Tibial artery (tissue), 4 donors: ENCODE results near the gene LY6G5C.
A peak's percentile ranks its signal among the peaks of the same experiment; 100 is the strongest.

Experiments
- DNase-seq, 2 donors: peaks; one replicate each; pipeline ENCODE4 v3.0.0-alpha.2; 2019
- H3K27ac ChIP-seq, 2 donors: fragments of 200-600 bp; sonication (generic) in 1 of 2; 1 replicate in 1 of 2; 2 replicates in 1 of 2; pipeline ENCODE4 v1.5.1; 2018 to 2019; ENCODE audit warnings: mild to moderate bottlenecking in 1 of 2
- H3K27me3 ChIP-seq, 2 donors: fragments of 200-600 bp; sonication (generic) in 1 of 2; one replicate each; pipeline versions ENCODE4 v1.5.1 to v1.6.0; 2016 to 2019
- H3K36me3 ChIP-seq, 3 donors: fragments of 200-600 bp; sonication (generic) in 2 of 3; one replicate each; pipeline ENCODE4 v1.5.1; 2016 to 2019; ENCODE audit warnings: mild to moderate bottlenecking in 2 of 3
- H3K4me1 ChIP-seq, 4 donors: fragments of 200-600 bp; sonication (generic) in 2 of 4; 1 replicate in 3 of 4; 2 replicates in 1 of 4; pipeline ENCODE4 v1.5.1; 2016 to 2019
- H3K4me3 ChIP-seq, 2 donors: fragments of 200-600 bp; sonication (generic) in 1 of 2; 1 replicate in 1 of 2; 2 replicates in 1 of 2; pipeline ENCODE4 v1.5.1; 2018 to 2019; ENCODE audit warnings: mild to moderate bottlenecking in 2 of 2
- H3K9me3 ChIP-seq, 3 donors: fragments of 200-600 bp; sonication (generic) in 1 of 3; one replicate each; pipeline ENCODE4 v1.5.1; 2016 to 2019
- intact Hi-C: fragments of 100-400 bp; cut with DNase I; formaldehyde crosslinking; loops from one replicate; pipeline ENCODE4 v1.15.0; 2023; ENCODE audit warnings: low total_unique reads
- TF ChIP-seq, protein P1 (sequence below), 2 experiments: fragments of 200-600 bp in 1 of 2; fragments of 450-650 bp in 1 of 2; IDR thresholded peaks; one replicate each; pipeline ENCODE4 v1.5.1; 2017 to 2019; ENCODE audit warnings: antibody characterized with exemption in 2 of 2, mild to moderate bottlenecking in 1 of 2, moderate library complexity in 1 of 2

The LY6G5C gene

DNA sequence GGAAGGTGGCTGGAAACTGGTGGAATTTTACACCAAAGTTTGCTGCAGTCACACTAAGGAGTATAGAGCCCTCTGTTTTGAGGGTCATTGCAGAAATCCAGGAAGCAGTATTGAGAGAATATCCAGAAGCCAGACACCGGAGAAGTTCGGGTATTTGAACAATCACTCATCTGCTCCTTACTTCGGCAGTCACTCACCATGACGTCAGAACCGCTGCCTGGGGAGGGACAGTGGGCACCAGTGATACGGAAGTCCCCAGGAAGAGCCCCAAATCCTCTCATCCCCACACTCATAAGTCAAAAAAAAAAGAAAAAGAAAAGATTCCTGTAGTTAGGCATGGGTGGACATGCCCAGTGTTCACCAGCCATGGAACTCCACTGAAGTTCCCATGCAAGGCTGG is 4.0 kb downstream of the LY6G5C start:
- intact Hi-C loops, result loop anchor here (5.0 kb wide), 1 partner anchor 155 kb away; no protein-coding TSS in a partner anchor

GRCh38 chr6:31676322-31676903 is 4.5 kb downstream of the LY6G5C start:
- TF ChIP-seq, protein P1, sequence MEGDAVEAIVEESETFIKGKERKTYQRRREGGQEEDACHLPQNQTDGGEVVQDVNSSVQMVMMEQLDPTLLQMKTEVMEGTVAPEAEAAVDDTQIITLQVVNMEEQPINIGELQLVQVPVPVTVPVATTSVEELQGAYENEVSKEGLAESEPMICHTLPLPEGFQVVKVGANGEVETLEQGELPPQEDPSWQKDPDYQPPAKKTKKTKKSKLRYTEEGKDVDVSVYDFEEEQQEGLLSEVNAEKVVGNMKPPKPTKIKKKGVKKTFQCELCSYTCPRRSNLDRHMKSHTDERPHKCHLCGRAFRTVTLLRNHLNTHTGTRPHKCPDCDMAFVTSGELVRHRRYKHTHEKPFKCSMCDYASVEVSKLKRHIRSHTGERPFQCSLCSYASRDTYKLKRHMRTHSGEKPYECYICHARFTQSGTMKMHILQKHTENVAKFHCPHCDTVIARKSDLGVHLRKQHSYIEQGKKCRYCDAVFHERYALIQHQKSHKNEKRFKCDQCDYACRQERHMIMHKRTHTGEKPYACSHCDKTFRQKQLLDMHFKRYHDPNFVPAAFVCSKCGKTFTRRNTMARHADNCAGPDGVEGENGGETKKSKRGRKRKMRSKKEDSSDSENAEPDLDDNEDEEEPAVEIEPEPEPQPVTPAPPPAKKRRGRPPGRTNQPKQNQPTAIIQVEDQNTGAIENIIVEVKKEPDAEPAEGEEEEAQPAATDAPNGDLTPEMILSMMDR (IDR thresholded peaks at IDR 0.05), result no peak
- Histone ChIP-seq H3K4me1 (peaks cover 0 to 13% (median 10%) of the 10 kb centered on the region in 4 donors), H3K36me3 (peaks cover 15 to 44% (median 21%) of the 10 kb centered on the region in 3 donors), H3K4me3 (no peak overlapping the region), H3K27ac (no peak overlapping the region), H3K9me3 (no peaks in the 10 kb centered on the region), H3K27me3 (no peaks in the 10 kb centered on the region)
- DNase-seq, result no peak
- intact Hi-C loops, result loop anchor here (5.0 kb wide), 1 partner anchor 156 kb away; no protein-coding TSS in a partner anchor

More for the DNA sequence above, 4.0 kb downstream of the LY6G5C start:
- TF ChIP-seq, protein P1 (IDR thresholded peaks at IDR 0.05), result no peak
- Histone ChIP-seq H3K4me3 (no peak overlapping the region), H3K9me3 (no peaks in the 10 kb centered on the region), H3K27ac (no peak overlapping the region), H3K4me1 (peaks cover 0 to 16% (median 12%) of the 10 kb centered on the region in 4 donors), H3K36me3 (peaks cover 10 to 39% (median 16%) of the 10 kb centered on the region in 3 donors), H3K27me3 (no peaks in the 10 kb centered on the region)
- no peak for DNase-seq

DNA sequence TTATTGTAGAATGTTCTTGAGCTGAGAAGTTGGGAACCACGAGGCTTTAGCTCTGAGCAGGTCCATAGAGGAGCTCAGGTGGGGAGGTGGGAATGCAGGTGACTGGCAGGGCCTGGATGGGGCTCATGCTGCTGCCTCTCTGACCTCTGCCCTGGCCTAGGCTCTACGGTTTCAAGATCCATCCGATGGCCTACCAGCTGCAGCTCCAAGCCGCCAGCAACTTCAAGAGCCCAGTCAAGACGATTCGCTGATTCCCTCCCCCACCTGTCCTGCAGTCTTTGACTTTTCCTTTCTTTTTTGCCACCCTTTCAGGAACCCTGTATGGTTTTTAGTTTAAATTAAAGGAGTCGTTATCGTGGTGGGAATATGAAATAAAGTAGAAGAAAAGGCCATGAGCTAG is 11.2 kb downstream of the LY6G5C start, which contains the start of gene LY6G5B:
TSS of gene LY6G5B (plus strand) at position 301 of the 400 bp plus-strand sequence. CDS start 975 bp downstream, outside the sequence.
- intact Hi-C loops, result loop anchor here (5.0 kb wide), 1 partner anchor 168 kb away; no protein-coding TSS in a partner anchor
- TF ChIP-seq, protein P1 (IDR thresholded peaks at IDR 0.05), result no peak
- H3K4me1 ChIP-seq, result peaks cover 0 to 31% (median 18%) of the 10 kb centered on the region in 4 donors
- H3K36me3 ChIP-seq, result peaks cover 58 to 72% (median 64%) of the 10 kb centered on the region in 3 donors
- no peak within 1 kb of the TSS for H3K4me3 ChIP-seq
- H3K9me3 ChIP-seq, result no peaks in the 10 kb centered on the region
- no peak within 1 kb of the TSS for H3K27ac ChIP-seq
- no peak for DNase-seq
- no peaks in the 10 kb centered on the region for H3K27me3 ChIP-seq

- DNase-seq, result no peak
- H3K9me3 ChIP-seq, result no peaks in the 10 kb centered on the region
- H3K4me1 ChIP-seq, result peaks cover 0 to 57% (median 42%) of the 10 kb centered on the region in 4 donors
- peaks cover 43 to 60% (median 57%) of the 10 kb centered on the region in 3 donors for H3K36me3 ChIP-seq
- intact Hi-C loops, result loop anchor here (5.0 kb wide), 1 partner anchor 171 kb away; no protein-coding TSS in a partner anchor
- H3K4me3 ChIP-seq, result peak overlapping the region; percentile 77 to 88
- H3K27ac ChIP-seq, result peak overlapping the region; percentile 93 to 94
- no peaks in the 10 kb centered on the region for H3K27me3 ChIP-seq
- TF ChIP-seq, protein P1 (IDR thresholded peaks at IDR 0.05), result no peak
Observed at GRCh38 chr6:31666337-31666965, 14.4 kb downstream of the LY6G5C start.

DNA sequence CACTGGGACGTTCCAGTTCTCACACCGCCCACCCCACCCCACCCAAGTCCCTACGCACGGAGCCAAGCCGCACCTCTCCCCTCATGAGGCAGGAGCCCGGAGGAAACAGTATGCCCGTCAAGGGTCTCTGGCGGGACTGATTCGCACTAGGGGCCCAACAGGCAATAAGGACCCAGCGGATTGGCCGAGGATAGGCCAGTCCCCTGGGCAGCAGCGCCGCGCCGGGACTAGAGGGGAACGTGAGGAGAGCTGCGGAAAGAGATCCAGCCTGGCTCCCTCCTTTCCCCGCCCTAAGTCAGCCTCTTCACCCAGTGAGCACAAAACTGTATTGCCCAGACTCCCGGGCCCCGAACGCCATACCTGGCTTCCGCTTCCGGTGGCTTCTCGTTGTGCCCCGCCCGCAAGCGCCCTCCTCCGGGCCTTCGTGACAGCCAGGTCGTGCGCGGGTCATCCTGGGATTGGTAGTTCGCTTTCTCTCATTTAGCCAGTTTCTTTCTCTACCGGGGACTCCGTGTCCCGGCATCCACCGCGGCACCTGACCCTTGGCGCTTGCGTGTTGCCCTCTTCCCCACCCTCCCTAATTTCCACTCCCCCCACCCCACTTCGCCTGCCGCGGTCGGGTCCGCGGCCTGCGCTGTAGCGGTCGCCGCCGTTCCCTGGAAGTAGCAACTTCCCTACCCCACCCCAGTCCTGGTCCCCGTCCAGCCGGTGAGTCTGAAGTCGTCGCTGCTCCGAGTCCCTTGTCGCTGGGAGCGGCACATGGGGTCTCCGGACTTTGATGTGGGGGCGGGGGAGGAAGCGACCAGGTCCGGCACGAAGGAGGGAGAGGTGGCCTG is 15.1 kb downstream of the LY6G5C start, which contains the start of gene CSNK2B:
TSS of gene CSNK2B (plus strand) at position 580 of the 836 bp plus-strand sequence. CDS start 752 bp downstream, outside the sequence.
- TF ChIP-seq, protein P1 (IDR thresholded peaks at IDR 0.05), result no peak
- peak within 1 kb of the TSS; percentile 93 to 94 for H3K27ac ChIP-seq

More for the DNA sequence above, 15.1 kb downstream of the LY6G5C start, which contains the start of gene CSNK2B:
- peak within 1 kb of the TSS; percentile 77 to 88 for H3K4me3 ChIP-seq
- intact Hi-C loops, result loop anchor here (5.0 kb wide), 1 partner anchor 172 kb away; no protein-coding TSS in a partner anchor
- peaks cover 0 to 64% (median 47%) of the 10 kb centered on the region in 4 donors for H3K4me1 ChIP-seq
- no peaks in the 10 kb centered on the region for H3K9me3 ChIP-seq
- peak; percentile 99 to 100 for DNase-seq
- peaks cover 36 to 53% (median 50%) of the 10 kb centered on the region in 3 donors for H3K36me3 ChIP-seq
- H3K27me3 ChIP-seq, result no peaks in the 10 kb centered on the region
